Memory B cell (primary cell): Measurements from ENCODE around the gene TK1.

Experiments
- ATAC-seq: fragments of 150-1000 bp; cut with Tn5 transposase; 2 replicates; pipeline ENCODE4 v1.10.0; 2021; ENCODE audit warnings: low read depth, mild to moderate bottlenecking, moderate library complexity
- DNase-seq, 2 donors: peaks; one replicate each; pipeline ENCODE4 v3.0.0; 2022; ENCODE audit warnings: low spot score in 2 of 2
- H3K27ac Mint-ChIP-seq: one replicate; pipeline ENCODE4 v1.8.0; 2022; ENCODE audit warnings: mild to moderate bottlenecking, moderate library complexity, mixed read lengths
- H3K27me3 Mint-ChIP-seq: one replicate; pipeline ENCODE4 v1.8.0; 2022; ENCODE audit warnings: mixed read lengths
- H3K36me3 Mint-ChIP-seq: one replicate; pipeline ENCODE4 v1.8.0; 2022; ENCODE audit warnings: mild to moderate bottlenecking, mixed read lengths
- H3K4me1 Mint-ChIP-seq: one replicate; pipeline ENCODE4 v1.8.0; 2022; ENCODE audit warnings: mixed read lengths
- H3K4me3 Mint-ChIP-seq: one replicate; pipeline ENCODE4 v1.8.0; 2022; ENCODE audit warnings: mild to moderate bottlenecking, moderate library complexity, mixed read lengths
- H3K9me3 Mint-ChIP-seq: one replicate; pipeline ENCODE4 v1.8.0; 2022; ENCODE audit warnings: mixed read lengths

Gene TK1

GRCh38 chr17:78163881-78164747, 22.7 kb downstream of the TK1 start:
- ATAC-seq (no peak), DNase-seq (no peak)
- Mint-ChIP-seq H3K36me3 (no peaks in the 10 kb centered on the region), H3K4me1 (peaks cover 12% of the 10 kb centered on the region), H3K27ac (no peak overlapping the region), H3K4me3 (no peak overlapping the region), H3K9me3 (no peaks in the 10 kb centered on the region), H3K27me3 (no peaks in the 10 kb centered on the region)

- DNase-seq (no peak), ATAC-seq (no peak)
- Mint-ChIP-seq H3K36me3 (no peaks in the 10 kb centered on the region), H3K4me3 (no peak overlapping the region), H3K9me3 (no peaks in the 10 kb centered on the region), H3K27ac (peak overlapping the region; percentile 60), H3K4me1 (peaks cover 18% of the 10 kb centered on the region), H3K27me3 (no peaks in the 10 kb centered on the region)
Measured at GRCh38 chr17:78159575-78160158, 27.2 kb downstream of the TK1 start.

- Mint-ChIP-seq H3K9me3 (peaks cover 4% of the 10 kb centered on the region), H3K27me3 (no peaks in the 10 kb centered on the region), H3K4me3 (no peak overlapping the region), H3K4me1 (peaks cover 27% of the 10 kb centered on the region), H3K27ac (peak overlapping the region; percentile 94), H3K36me3 (no peaks in the 10 kb centered on the region)
- DNase-seq (peak; percentile 60 to 79), ATAC-seq (peak; percentile 88)
Measured at GRCh38 chr17:78154903-78155811, 31.7 kb downstream of the TK1 start.

GRCh38 chr17:78151514-78152008, 35.3 kb downstream of the TK1 start:
- no peak for DNase-seq
- Mint-ChIP-seq H3K36me3 (no peaks in the 10 kb centered on the region), H3K27me3 (no peaks in the 10 kb centered on the region), H3K9me3 (peaks cover 4% of the 10 kb centered on the region), H3K4me3 (no peak overlapping the region), H3K4me1 (peaks cover 36% of the 10 kb centered on the region), H3K27ac (no peak overlapping the region)
- no peak for ATAC-seq

GRCh38 chr17:78148286-78149016, 38.4 kb downstream of the TK1 start:
- no peak for DNase-seq
- peak overlapping the region; percentile 99 for H3K27ac Mint-ChIP-seq
- peak overlapping the region; percentile 57 for H3K4me3 Mint-ChIP-seq
- ATAC-seq: no peak
- peaks cover 4% of the 10 kb centered on the region for H3K9me3 Mint-ChIP-seq
- H3K36me3 Mint-ChIP-seq: no peaks in the 10 kb centered on the region
- peaks cover 42% of the 10 kb centered on the region for H3K4me1 Mint-ChIP-seq
- no peaks in the 10 kb centered on the region for H3K27me3 Mint-ChIP-seq

GRCh38 chr17:78147315-78147998, 39.4 kb downstream of the TK1 start:
- Mint-ChIP-seq H3K4me3 (peak overlapping the region; percentile 51), H3K27ac (peak overlapping the region; percentile 99), H3K36me3 (no peaks in the 10 kb centered on the region), H3K27me3 (no peaks in the 10 kb centered on the region), H3K9me3 (peaks cover 4% of the 10 kb centered on the region), H3K4me1 (peaks cover 44% of the 10 kb centered on the region)
- DNase-seq (peak; percentile 68 to 81), ATAC-seq (peak; percentile 89)

GRCh38 chr17:78146881-78147280, 40.0 kb downstream of the TK1 start:
- Mint-ChIP-seq H3K4me1 (peaks cover 46% of the 10 kb centered on the region), H3K27me3 (no peaks in the 10 kb centered on the region), H3K4me3 (peak overlapping the region; percentile 46), H3K9me3 (peaks cover 4% of the 10 kb centered on the region), H3K27ac (peak overlapping the region; percentile 99), H3K36me3 (no peaks in the 10 kb centered on the region)
- DNase-seq (no peak), ATAC-seq (no peak)

GRCh38 chr17:78146471-78146869, 40.4 kb downstream of the TK1 start:
- peak overlapping the region; percentile 99 for H3K27ac Mint-ChIP-seq
- no peak for ATAC-seq
- no peak for DNase-seq
- H3K4me3 Mint-ChIP-seq: peak overlapping the region; percentile 21
- peaks cover 47% of the 10 kb centered on the region for H3K4me1 Mint-ChIP-seq
- peaks cover 4% of the 10 kb centered on the region for H3K9me3 Mint-ChIP-seq
- H3K36me3 Mint-ChIP-seq: peaks cover under 1% of the 10 kb centered on the region
- H3K27me3 Mint-ChIP-seq: no peaks in the 10 kb centered on the region

GRCh38 chr17:78144736-78145641, 41.9 kb downstream of the TK1 start:
- Mint-ChIP-seq H3K27ac (peak overlapping the region; percentile 86), H3K9me3 (no peaks in the 10 kb centered on the region), H3K27me3 (no peaks in the 10 kb centered on the region), H3K36me3 (peaks cover 6% of the 10 kb centered on the region), H3K4me3 (no peak overlapping the region), H3K4me1 (peaks cover 50% of the 10 kb centered on the region)
- ATAC-seq: no peak
- DNase-seq: no peak

- Mint-ChIP-seq H3K27ac (peak overlapping the region; percentile 86), H3K4me3 (no peak overlapping the region), H3K9me3 (no peaks in the 10 kb centered on the region), H3K36me3 (peaks cover 6% of the 10 kb centered on the region), H3K4me1 (peaks cover 54% of the 10 kb centered on the region), H3K27me3 (no peaks in the 10 kb centered on the region)
- no peak for DNase-seq
- ATAC-seq: no peak
Measured at GRCh38 chr17:78144147-78144719, 42.6 kb downstream of the TK1 start.

- peaks cover 57% of the 10 kb centered on the region for H3K4me1 Mint-ChIP-seq
- H3K36me3 Mint-ChIP-seq: peaks cover 10% of the 10 kb centered on the region
- peak overlapping the region; percentile 86 for H3K27ac Mint-ChIP-seq
- ATAC-seq (no peak), DNase-seq (no peak)
- H3K9me3 Mint-ChIP-seq: no peaks in the 10 kb centered on the region
- H3K27me3 Mint-ChIP-seq: no peaks in the 10 kb centered on the region
- no peak overlapping the region for H3K4me3 Mint-ChIP-seq
Measured at GRCh38 chr17:78143214-78144146, 43.4 kb downstream of the TK1 start.
